CD4-positive, alpha-beta T cell treated with Interleukin-4 for 1 hour (primary cell): ENCODE results near the gene CMIP.

Experiments used
- DNase-seq, 2 donors: peaks; one replicate each; pipeline ENCODE4 v3.0.0-alpha.2; 2020 to 2022

CMIP gene

DNA sequence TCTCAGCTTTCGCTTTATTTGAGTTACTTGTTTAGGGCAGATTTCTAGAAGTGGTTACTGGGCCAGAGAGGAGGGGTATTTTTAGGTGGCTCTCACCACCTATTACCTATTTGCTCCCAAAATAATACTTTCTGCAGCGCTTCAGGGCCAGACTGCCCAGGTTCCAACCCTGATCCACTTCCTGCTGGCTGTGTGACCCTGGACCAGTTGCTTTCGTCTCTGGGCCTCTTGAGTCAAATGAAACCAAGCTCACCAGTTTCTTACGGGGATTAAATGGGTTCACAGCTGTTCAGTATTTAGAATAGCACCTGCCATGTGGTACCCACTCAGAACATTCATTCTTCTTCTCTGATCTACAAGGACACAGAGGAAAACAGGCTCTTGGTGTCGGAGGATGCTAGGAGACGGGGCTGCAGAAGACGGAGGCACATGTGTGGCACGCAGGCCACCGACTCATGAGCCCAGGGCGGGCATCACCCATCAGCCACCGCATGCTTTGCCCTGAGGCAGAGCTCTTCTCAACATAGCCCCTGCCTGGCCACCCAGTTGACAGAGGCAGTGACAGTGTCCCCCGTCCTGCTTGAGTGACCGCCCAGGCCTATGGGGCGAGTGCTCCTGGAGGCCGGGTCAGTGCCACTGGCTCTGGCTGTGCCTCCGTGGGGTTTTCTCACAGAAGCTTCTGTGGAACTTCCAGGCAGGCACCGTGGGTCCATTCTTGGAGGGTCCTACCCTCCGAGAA, 185.5 kb downstream of the CMIP start:
- no peak for DNase-seq

GRCh38 chr16:81630635-81631031, 186.0 kb downstream of the CMIP start:
- no peak for DNase-seq

GRCh38 chr16:81632392-81633146, 188.0 kb downstream of the CMIP start:
- peak; percentile 77 to 84 for DNase-seq

DNA sequence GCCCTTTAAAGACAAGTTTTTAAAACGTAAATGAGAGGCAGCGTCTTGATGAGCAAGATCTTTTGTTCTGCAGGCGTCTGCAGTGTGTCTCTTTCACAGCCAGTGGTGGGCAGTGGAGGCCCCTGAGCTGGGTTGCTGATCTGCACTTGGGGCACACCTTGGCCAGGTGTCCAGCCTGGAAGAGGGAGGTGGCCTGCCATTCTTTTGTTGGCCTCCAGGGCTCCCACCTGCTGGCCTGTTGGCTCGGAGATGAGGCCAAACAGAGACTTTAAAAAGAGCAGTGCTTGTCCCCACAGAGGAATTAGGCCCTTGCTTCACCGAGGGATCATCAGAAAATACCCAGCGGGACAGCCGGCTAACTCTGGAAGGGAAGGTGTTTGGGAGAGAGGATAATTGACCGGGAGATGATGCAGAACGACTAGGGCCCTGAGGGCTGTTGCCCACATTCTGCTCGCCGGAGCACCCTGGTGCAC, 188.6 kb downstream of the CMIP start:
- no peak for DNase-seq

- DNase-seq, result no peak
Measured at GRCh38 chr16:81633680-81634379, 189.2 kb downstream of the CMIP start.

DNA sequence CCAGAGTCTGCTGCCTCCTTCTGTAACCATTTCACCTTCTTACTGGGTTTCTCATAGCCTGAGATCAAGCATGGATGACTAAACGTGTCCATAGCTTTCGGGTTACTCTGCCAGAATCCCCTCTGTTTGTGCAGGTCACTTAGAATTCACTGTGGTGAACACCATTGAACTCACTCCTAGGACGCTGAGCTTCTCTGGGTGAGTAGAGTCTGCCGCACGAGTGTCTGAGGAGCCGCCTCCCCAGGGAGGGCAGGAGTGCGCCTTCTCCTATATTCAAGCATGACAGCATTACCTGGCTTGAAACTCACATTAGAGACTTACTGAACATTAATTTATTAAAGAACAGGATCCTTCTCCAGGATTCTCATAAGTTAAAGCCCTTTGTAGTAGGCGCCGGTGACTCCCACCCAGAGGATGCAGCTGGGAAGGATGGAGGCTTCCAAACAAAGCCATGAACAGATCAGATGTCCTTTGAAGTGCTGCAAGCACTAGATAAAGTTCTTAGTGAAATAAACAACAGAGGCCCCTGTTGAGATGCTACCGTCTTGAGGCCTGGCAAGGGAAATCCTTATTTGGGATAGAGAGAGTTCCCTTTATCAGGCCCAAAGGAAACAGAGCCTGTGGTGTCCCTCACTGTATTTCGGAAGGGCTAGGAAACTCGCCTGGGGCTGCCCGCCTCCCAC, 189.9 kb downstream of the CMIP start:
- DNase-seq, result no peak

DNA sequence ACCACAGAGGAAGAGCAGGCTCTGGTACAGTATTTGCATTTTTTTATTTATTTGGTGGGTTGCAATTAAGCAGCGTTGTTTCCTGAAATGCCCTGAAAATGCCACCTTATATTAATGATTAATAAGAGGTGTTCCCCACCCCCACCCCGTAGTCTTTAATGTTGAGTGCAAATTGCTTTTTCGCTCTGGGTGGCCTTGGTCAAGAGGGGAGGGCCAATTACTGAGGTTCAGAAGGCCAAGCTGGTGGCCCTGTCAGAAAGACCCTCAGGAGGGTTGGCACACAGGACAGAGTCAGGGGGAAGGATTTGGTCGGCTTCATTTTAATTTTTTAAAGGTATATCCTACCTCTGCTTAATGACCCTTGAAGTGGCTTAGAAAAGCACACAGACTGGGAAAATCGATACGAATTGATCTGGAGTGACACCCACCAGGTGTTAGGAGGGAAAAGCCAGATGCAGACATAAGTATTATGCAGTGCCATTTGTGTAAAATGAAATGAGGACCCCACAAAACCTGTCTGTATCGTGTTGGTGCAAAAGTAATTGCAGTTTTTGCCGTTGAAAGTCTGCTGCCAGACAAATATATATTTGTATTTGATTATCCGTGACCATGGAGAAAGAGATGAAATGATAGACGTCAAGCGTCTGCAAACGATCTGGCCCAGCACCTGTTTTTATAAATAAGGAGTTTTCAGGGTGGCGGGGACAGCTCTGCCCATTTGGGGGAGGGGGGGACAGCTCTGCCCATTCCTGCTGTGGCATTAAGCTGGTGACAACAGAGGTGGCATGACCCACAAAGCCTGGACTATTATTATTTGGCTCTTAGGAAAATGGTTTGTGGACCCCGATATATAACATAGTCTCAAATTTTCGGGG, 190.7 kb downstream of the CMIP start:
- DNase-seq, result no peak

GRCh38 chr16:81636298-81636993, 191.8 kb downstream of the CMIP start:
- no peak for DNase-seq

DNA sequence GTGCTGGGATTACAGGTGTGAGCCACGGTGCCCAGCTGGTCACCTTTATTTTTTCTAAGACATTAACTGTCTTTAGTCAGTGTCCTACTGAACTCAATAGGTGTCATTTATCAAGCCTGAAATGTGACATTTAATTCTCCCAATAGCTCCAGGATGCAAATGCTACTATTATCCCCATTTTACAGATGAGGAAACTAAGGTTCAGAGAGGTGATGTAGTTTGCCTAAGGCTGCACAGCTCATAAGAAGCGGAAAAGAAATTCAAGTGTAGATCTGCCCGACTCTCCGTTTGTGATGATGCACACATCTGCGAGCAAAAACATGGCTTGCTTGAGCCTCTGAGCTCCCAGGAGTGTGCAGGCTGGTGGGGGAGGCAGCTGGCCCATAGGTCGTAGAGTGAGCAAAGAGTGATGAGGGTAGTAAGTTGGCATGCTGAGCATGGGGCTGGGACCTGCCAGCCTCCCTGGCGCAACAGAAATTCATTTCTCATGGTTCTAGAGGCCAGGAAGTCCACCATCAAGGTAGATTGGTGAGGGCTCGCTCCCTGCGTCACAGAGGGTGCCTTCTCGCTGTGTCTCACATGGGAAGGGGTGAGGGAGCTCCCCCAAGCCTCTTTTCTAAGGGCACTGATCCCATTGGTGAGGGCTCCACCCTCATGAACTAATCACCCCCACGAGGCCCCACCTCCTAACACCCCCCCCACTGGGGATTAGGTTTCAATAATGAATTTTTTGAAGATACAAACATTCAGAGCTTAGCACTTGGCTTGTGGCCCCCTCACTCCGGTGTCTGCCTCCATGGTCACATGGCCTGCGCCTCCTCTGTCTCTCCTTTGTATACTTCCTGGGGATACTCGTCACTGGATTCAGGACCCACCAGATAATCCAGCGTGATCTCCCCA, 193.0 kb downstream of the CMIP start:
- DNase-seq, result no peak

GRCh38 chr16:81638286-81638945, 193.8 kb downstream of the CMIP start:
- DNase-seq, result no peak

DNA sequence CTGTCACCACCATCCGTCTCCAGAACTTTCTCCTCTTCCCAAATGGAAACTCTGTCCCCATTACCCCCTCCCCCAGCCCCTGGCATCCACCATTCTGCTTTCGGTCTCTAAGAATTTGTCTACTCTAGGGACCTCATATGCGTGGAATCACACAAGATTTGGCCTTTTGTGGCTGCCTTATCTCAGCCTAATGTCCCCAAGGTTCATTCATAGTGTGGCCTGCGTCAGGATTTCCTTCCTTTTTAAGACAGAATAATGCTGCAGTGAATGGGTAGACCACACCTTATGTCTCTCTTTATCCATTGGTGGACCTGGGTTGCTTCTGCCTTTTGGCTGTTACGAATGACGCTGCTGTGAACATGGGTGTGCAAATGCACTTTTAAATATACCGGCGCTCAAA, 194.7 kb downstream of the CMIP start:
- no peak for DNase-seq

DNA sequence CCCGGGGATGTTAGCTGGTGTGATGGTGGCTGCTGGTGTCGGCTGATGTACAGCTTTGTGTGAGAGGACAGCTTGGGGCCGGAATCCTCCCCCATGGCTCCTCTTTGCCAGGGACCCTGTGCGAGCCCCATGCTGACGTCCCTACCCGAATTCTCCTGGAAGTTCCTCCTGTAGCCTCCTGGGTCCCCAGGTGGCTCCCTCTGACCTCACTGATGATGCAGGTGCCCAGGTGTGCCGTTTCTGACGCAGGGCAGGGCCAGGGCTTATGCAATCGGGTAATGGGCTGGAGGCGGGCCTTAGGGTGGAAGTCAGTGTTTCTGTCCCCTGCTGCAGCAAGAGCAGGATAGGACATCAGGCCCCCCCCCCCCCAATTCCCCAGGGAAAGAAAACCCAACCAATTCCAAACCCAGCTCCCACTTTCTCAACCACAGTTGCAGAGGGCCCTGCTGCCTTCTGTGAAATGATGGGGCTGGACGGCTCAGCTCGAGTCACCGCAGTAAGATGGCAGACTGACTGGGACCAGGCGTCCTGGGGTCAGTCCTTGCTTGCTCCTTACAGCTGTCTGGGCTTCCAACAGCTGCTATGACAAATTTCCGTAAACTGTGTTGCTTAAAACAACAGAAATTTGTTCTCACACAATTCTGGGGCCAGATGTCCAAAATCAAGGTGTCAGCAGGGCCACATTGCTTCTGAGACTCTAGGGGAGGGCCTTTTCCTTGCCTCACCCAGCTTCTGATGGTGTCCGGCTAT, 195.5 kb downstream of the CMIP start:
- no peak for DNase-seq

DNA sequence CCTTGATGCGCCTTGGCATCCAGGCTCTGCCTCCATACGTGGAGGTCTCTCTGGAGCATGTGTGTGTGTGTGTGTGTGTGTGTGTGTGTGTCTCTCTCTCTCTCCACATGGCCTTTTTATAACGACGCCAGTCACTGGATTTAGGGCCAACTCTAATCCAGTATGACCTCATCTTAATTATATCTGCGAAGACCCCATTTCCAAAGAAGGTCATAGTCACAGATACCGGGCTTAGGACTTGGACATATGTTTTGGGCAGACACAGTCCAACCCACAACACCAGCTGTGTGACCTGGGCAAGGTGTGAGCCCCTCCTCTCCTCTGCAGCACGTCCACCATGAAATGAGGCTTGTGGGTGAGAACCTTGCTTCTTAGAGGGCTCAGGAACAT, 196.1 kb downstream of the CMIP start:
- DNase-seq, result no peak

- DNase-seq, result no peak
Measured at GRCh38 chr16:81641395-81642106, 196.9 kb downstream of the CMIP start.

- DNase-seq, result no peak
Measured at GRCh38 chr16:81642107-81642436, 197.5 kb downstream of the CMIP start.

DNA sequence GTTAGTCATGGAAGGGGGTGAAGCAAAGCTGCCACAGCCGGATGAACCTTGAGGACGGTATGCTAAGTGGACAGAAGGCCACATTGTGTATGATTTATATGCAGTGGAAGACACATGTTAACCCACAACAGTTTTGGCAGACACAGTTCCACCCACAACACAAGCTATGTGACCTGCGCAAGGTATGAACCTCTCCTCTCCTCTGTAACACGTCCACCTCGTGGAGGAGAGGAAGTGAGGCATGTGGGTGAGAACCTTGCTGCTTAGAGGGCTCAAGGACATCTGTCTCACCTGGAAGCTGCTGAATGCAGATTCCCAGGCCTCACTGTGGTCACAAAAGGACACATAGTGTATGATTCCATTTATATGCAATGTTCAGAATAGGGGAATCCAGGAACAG, 198.3 kb downstream of the CMIP start:
- DNase-seq, result no peak

- DNase-seq, result no peak
Measured at GRCh38 chr16:81645266-81645694, 200.7 kb downstream of the CMIP start.

DNA sequence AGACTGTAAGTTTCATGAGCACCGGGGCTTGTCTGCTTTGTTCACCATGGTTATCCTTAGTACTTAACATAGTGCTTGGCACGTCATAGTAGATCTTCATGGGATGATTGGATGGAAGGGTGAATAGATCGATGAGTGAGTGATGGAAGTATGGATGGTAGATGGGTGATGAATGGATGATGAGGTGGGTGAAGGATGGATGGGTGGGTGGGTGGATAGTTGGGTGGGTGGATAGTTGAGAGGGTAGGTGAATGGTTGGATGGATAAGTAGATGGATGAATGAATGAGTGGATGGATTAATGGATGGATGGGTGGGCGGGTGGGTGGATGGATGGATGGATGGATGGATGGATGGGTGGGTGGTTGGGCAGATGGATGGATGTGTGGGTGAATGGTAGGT, 201.3 kb downstream of the CMIP start:
- no peak for DNase-seq

DNA sequence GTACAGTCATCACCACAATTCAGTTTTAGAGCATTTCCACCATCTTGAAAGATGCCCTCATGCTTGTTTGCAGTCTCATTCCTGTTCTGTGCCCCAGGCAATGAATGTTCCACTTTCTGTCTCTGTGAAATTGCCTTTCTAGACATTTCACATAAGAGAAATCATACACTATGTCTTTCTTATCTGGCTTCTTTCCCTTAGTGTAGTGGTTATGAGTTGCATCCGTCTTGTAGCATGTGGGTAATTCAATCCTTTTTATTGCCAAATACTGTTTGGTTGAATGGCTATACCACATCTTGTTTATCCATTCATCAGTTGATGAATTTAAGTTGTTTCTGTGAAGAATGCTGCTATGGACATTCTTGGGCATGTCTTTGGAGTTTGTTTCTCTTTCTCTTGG, 202.0 kb downstream of the CMIP start:
- no peak for DNase-seq
